BJ (cell line): ENCODE data around the gene DPY30. TPM values are rescaled to one million over a fixed set of nuclear protein-coding genes. Genes with fewer than 3 reads are reported as not detected.
A peak's percentile ranks its signal among the peaks of the same experiment; 100 is the strongest.

Experiments
- CTCF ChIA-PET: fragments of 350-600 bp; formaldehyde crosslinking; extraction: SDS; loops from one replicate; lab custom pipeline; 2021; ENCODE audit warnings: antibody characterized with exemption, inconsistent platforms; lab: Yijun Ruan, JAX
- POLR2A ChIA-PET: fragments of 300-600 bp; sonication (Branson Sonifier 250); formaldehyde crosslinking; extraction: SDS; loops from one replicate; lab custom pipeline; 2021; ENCODE audit warnings: antibody characterized with exemption; lab: Charles Lee
- DNase-seq: peaks from one replicate; pipeline ENCODE4 v3.0.0-alpha.2; 2011; ENCODE audit warnings: low read depth
- H3K27me3 ChIP-seq: 2 replicates; pipeline ENCODE4 v1.6.0; 2011; ENCODE audit warnings: low read length; ENCODE audit not compliant: control insufficient read depth, insufficient read depth
- H3K36me3 ChIP-seq: 2 replicates; pipeline ENCODE4 v1.5.1; 2011; ENCODE audit warnings: low read length; ENCODE audit not compliant: control insufficient read depth, insufficient read depth
- H3K4me3 ChIP-seq: 2 replicates; pipeline ENCODE4 v1.5.1; 2011; ENCODE audit warnings: low read depth, mild to moderate bottlenecking, control low read depth, low read length
- CTCF ChIP-seq: IDR thresholded peaks from 2 replicates; pipeline ENCODE4 v1.5.1; 2011; ENCODE audit warnings: low read depth, mild to moderate bottlenecking, control low read depth, inconsistent platforms, low read length, moderate library complexity; ENCODE audit not compliant: insufficient read depth
- polyA minus RNA-seq: library from RNA; depleted of rRNA, polyadenylated mRNA; stranded (reverse); fragments of >200 nt; gene quantifications from 2 replicates; pipeline ENCODE4 v1.2.3, GENCODE V29; 2011; rRNA and poly(A)+ RNA removed
- polyA plus RNA-seq: library from polyadenylated mRNA; depleted of rRNA; stranded (reverse); fragments of >200 nt; gene quantifications from 2 replicates; pipeline ENCODE4 v1.2.3, GENCODE V29; 2011; rRNA removed

DPY30 gene
- polyA plus RNA-seq (35.3 and 66.1 TPM in 2 replicates), polyA minus RNA-seq (6.7 and 13.6 TPM in 2 replicates)

- CTCF ChIA-PET = interaction anchor here (0.8 to 1.3 kb wide), 5 partner anchors 18 to 706 kb away, joined by 3 read pairs; partner anchors contain the start of gene SPAST
- peak; percentile 70 for DNase-seq
- Histone ChIP-seq H3K27me3 (no peaks in the 10 kb centered on the region), H3K4me3 (peak within 1 kb of the TSS; percentile 66), H3K36me3 (no peaks in the 10 kb centered on the region)
- TF ChIP-seq CTCF = no peak
- POLR2A ChIA-PET = no interaction called here
These were observed at the start of gene DPY30 for GRCh38 chr2:32039447-32040219. TSS of gene DPY30 (minus strand) at chr2:32039805. CDS start at chr2:32039456, 349 bp downstream.

GRCh38 chr2:32074134-32074506 is 34.5 kb upstream of the DPY30 start:
- TF ChIP-seq CTCF = no peak
- CTCF ChIA-PET = interaction anchor here (1.5 kb wide), 1 partner anchor 12 kb away, joined by 4 read pairs; no protein-coding TSS in a partner anchor
- POLR2A ChIA-PET = no interaction called here
- Histone ChIP-seq H3K4me3 (no peak overlapping the region), H3K36me3 (no peaks in the 10 kb centered on the region), H3K27me3 (no peaks in the 10 kb centered on the region)
- no peak for DNase-seq

- POLR2A ChIA-PET = no interaction called here
- CTCF ChIA-PET = no interaction called here
- no peak for DNase-seq
- no peak for TF ChIP-seq CTCF
- no peaks in the 10 kb centered on the region for H3K36me3 ChIP-seq
- no peaks in the 10 kb centered on the region for H3K27me3 ChIP-seq
- no peak overlapping the region for H3K4me3 ChIP-seq
These were observed 27.9 kb upstream of the DPY30 start for GRCh38 chr2:32067549-32067948.

- peak overlapping the region; percentile 82 for H3K4me3 ChIP-seq
- no peak for TF ChIP-seq CTCF
- ChIA-PET CTCF (no interaction called here), POLR2A (no interaction called here)
- H3K36me3 ChIP-seq = no peaks in the 10 kb centered on the region
- no peak for DNase-seq
- no peaks in the 10 kb centered on the region for H3K27me3 ChIP-seq
These were observed 25.1 kb upstream of the DPY30 start for GRCh38 chr2:32064713-32065112.

- Histone ChIP-seq H3K27me3 (no peaks in the 10 kb centered on the region), H3K36me3 (no peaks in the 10 kb centered on the region), H3K4me3 (peak overlapping the region; percentile 82)
- POLR2A ChIA-PET = interaction anchor here (1.0 kb wide), 1 partner anchor 1917 kb away, joined by 3 read pairs; the partner anchor contains the start of gene YPEL5
- no peak for DNase-seq
- CTCF ChIA-PET = interaction anchor here (1.1 to 1.5 kb wide), 2 partner anchors 9 to 10 kb away, joined by 3 to 4 read pairs; no protein-coding TSS in a partner anchor
- TF ChIP-seq CTCF = no peak
These were observed 24.5 kb upstream of the DPY30 start for GRCh38 chr2:32064021-32064601.
